Aorta (tissue), 5 donors: Measurements from ENCODE around the gene CEP95. TPM values are rescaled to one million over a fixed set of nuclear protein-coding genes. Genes with fewer than 3 reads are reported as not detected.

Experiments
- ATAC-seq: fragments of 200-7000 bp; cut with Tn5 transposase; one replicate; pipeline ENCODE4 v1.9.1; 2022; ENCODE audit warnings: moderate library complexity; ENCODE audit not compliant: low FRiP score
- DNase-seq, 2 donors: peaks; one replicate each; pipeline ENCODE4 v3.0.0-alpha.2; 2020
- H3K27ac ChIP-seq, 2 donors: one replicate each; pipeline ENCODE4 v1.5.1; 2013; ENCODE audit warnings: low read length in 2 of 2, mild to moderate bottlenecking in 2 of 2, moderate library complexity in 2 of 2, control low read depth in 1 of 2, inconsistent platforms in 1 of 2, low read depth in 1 of 2
- H3K27me3 ChIP-seq, 2 donors: one replicate each; pipeline ENCODE4 v1.6.1; 2013; ENCODE audit warnings: control low read depth in 1 of 2, low read length in 1 of 2, mild to moderate bottlenecking in 1 of 2, moderate library complexity in 1 of 2; ENCODE audit not compliant: insufficient read depth in 2 of 2, control insufficient read depth in 1 of 2
- H3K36me3 ChIP-seq, 2 donors: one replicate each; pipeline ENCODE4 v1.6.1; 2013; ENCODE audit warnings: control low read depth in 1 of 2, low read length in 1 of 2, mild to moderate bottlenecking in 1 of 2; ENCODE audit not compliant: insufficient read depth in 2 of 2, control insufficient read depth in 1 of 2
- H3K4me1 ChIP-seq, 2 donors: one replicate each; pipeline ENCODE4 v1.6.1; 2013; ENCODE audit warnings: low read length in 2 of 2, control low read depth in 1 of 2, mild to moderate bottlenecking in 1 of 2, moderate library complexity in 1 of 2; ENCODE audit not compliant: insufficient read depth in 2 of 2, control insufficient read depth in 1 of 2
- H3K4me3 ChIP-seq, 2 donors: one replicate each; pipeline ENCODE4 v1.5.1; 2013; ENCODE audit warnings: low read length in 2 of 2, control low read depth in 1 of 2, mild to moderate bottlenecking in 1 of 2
- H3K9me3 ChIP-seq: one replicate; pipeline ENCODE4 v1.6.1; 2013; ENCODE audit warnings: mild to moderate bottlenecking, low read length; ENCODE audit not compliant: control insufficient read depth
- WGBS, 2 donors: extraction: QIAGEN DNeasy Blood & Tissue Kit; methylation state at CpG; one replicate each; pipeline ENCODE4 v1.1.7; 2013; 5-methylcytosine and 5-hydroxymethylcytosine counted together
- intact Hi-C, 2 donors: fragments of 100-400 bp; cut with DNase I; formaldehyde crosslinking; loops; one replicate each; pipeline versions ENCODE4 v1.14.2 to v1.15.0; 2022
- polyA plus RNA-seq, 2 donors: library from polyadenylated mRNA; stranded (reverse); fragments of 200-250 nt; gene quantifications; one replicate each; pipeline ENCODE4 v1.2.3, GENCODE V29; 2013
- total RNA-seq, 2 donors: library from RNA; stranded (reverse); fragmentation: NEBNext Ultra II Directional; extraction: Animal tissue kit (Norgen Biotek cat#: 25700); gene quantifications; one replicate each; pipeline ENCODE4 v1.2.1, GENCODE V29; 2021
- donor health status: healthy with polysubstance abuse.
- donor health status: Bipolar disorder and iron deficiency.
- donor health status: DM: no; HTN: no; CAD: no.
- donor health status: DM: no; HTN: no; CAD: no.
- donor health status: DM: yes; HTN: yes; CAD: no.

CEP95 gene
- total and polyA plus RNA-seq, 4 donors, result 22.7 to 96.4 (median 44.7) TPM

GRCh38 chr17:64519601-64520000 is 12.8 kb downstream of the CEP95 start:
- no peaks in the 10 kb centered on the region for H3K4me1 ChIP-seq
- ATAC-seq, result no peak
- H3K27me3 ChIP-seq, result no peaks in the 10 kb centered on the region
- DNase-seq, result no peak
- intact Hi-C loops, result loop anchor here in 1 of 2 donors (10.0 kb wide), 1 partner anchor 135 kb away; no protein-coding TSS in a partner anchor
- peaks cover 4 to 8% of the 10 kb centered on the region in 2 donors for H3K36me3 ChIP-seq
- no peak overlapping the region for H3K4me3 ChIP-seq
- H3K9me3 ChIP-seq, result no peaks in the 10 kb centered on the region
- H3K27ac ChIP-seq, result no peak overlapping the region
- WGBS, 2 donors, result 89% methylated on average over 6 of the region's 6 CpGs

GRCh38 chr17:64520359-64520758 is 13.6 kb downstream of the CEP95 start:
- DNase-seq, result no peak
- H3K4me3 ChIP-seq, result no peak overlapping the region
- no peak overlapping the region for H3K27ac ChIP-seq
- 96 to 97% methylated on average over 6 of the region's 6 CpGs for WGBS, 2 donors
- no peaks in the 10 kb centered on the region for H3K27me3 ChIP-seq
- ATAC-seq, result no peak
- H3K4me1 ChIP-seq, result no peaks in the 10 kb centered on the region
- intact Hi-C loops, result no loop called here
- peaks cover 4 to 7% of the 10 kb centered on the region in 2 donors for H3K36me3 ChIP-seq
- no peaks in the 10 kb centered on the region for H3K9me3 ChIP-seq

GRCh38 chr17:64527914-64528313 is 21.1 kb downstream of the CEP95 start:
- ATAC-seq, result no peak
- Histone ChIP-seq H3K36me3 (peaks cover 11 to 13% of the 10 kb centered on the region in 2 donors), H3K27me3 (no peaks in the 10 kb centered on the region), H3K27ac (no peak overlapping the region), H3K4me3 (no peak overlapping the region), H3K9me3 (no peaks in the 10 kb centered on the region), H3K4me1 (no peaks in the 10 kb centered on the region)
- intact Hi-C loops, result no loop called here
- WGBS, 2 donors, result 83 to 94% methylated on average over 2 of the region's 2 CpGs
- DNase-seq, result no peak

- H3K9me3 ChIP-seq, result no peaks in the 10 kb centered on the region
- intact Hi-C loops, result no loop called here
- H3K27me3 ChIP-seq, result no peaks in the 10 kb centered on the region
- H3K36me3 ChIP-seq, result peaks cover 13% of the 10 kb centered on the region in 2 donors
- no peak overlapping the region for H3K4me3 ChIP-seq
- no peak for DNase-seq
- H3K27ac ChIP-seq, result no peak overlapping the region
- no peak for ATAC-seq
- WGBS, 2 donors, result 54 to 61% methylated on average over 5 of the region's 5 CpGs
- no peaks in the 10 kb centered on the region for H3K4me1 ChIP-seq
These were observed 22.4 kb downstream of the CEP95 start for GRCh38 chr17:64529221-64529620.

GRCh38 chr17:64531955-64532371 is 25.2 kb downstream of the CEP95 start:
- H3K27me3 ChIP-seq, result no peaks in the 10 kb centered on the region
- H3K4me3 ChIP-seq, result no peak overlapping the region
- H3K4me1 ChIP-seq, result no peaks in the 10 kb centered on the region
- peak overlapping the region in 1 of 2 donors; percentile 48 for H3K27ac ChIP-seq
- intact Hi-C loops, result no loop called here
- ATAC-seq (no peak), DNase-seq (no peak)
- peaks cover 13 to 18% of the 10 kb centered on the region in 2 donors for H3K36me3 ChIP-seq
- 31 to 39% methylated on average over 5 of the region's 5 CpGs for WGBS, 2 donors
- no peaks in the 10 kb centered on the region for H3K9me3 ChIP-seq

- H3K4me3 ChIP-seq, result no peak overlapping the region
- no peaks in the 10 kb centered on the region for H3K4me1 ChIP-seq
- intact Hi-C loops, result no loop called here
- peaks cover 13 to 19% of the 10 kb centered on the region in 2 donors for H3K36me3 ChIP-seq
- WGBS, 2 donors, result 76 to 80% methylated on average over 5 of the region's 5 CpGs
- no peaks in the 10 kb centered on the region for H3K27me3 ChIP-seq
- H3K27ac ChIP-seq, result peak overlapping the region in 1 of 2 donors; percentile 48
- DNase-seq (no peak), ATAC-seq (no peak)
- no peaks in the 10 kb centered on the region for H3K9me3 ChIP-seq
These were observed 25.6 kb downstream of the CEP95 start for GRCh38 chr17:64532409-64532808.

- no peak for ATAC-seq
- WGBS, 2 donors, result 77 to 82% methylated on average over 2 of the region's 2 CpGs
- intact Hi-C loops, result no loop called here
These were observed 27.0 kb downstream of the CEP95 start for GRCh38 chr17:64533784-64534183.

GRCh38 chr17:64534187-64534586 is 27.4 kb downstream of the CEP95 start:
- Histone ChIP-seq H3K36me3 (peaks cover 13 to 24% of the 10 kb centered on the region in 2 donors), H3K4me1 (no peaks in the 10 kb centered on the region), H3K9me3 (no peaks in the 10 kb centered on the region), H3K27me3 (no peaks in the 10 kb centered on the region), H3K4me3 (no peak overlapping the region), H3K27ac (peak overlapping the region in 1 of 2 donors; percentile 29)
- ATAC-seq (no peak), DNase-seq (no peak)
- intact Hi-C loops, result no loop called here
- WGBS, 2 donors, result 73 to 75% methylated on average over 3 of the region's 3 CpGs

More at GRCh38 chr17:64533784-64534183, 27.0 kb downstream of the CEP95 start:
- H3K27me3 ChIP-seq, result no peaks in the 10 kb centered on the region
- no peak overlapping the region for H3K27ac ChIP-seq
- no peaks in the 10 kb centered on the region for H3K4me1 ChIP-seq
- no peak overlapping the region for H3K4me3 ChIP-seq
- H3K9me3 ChIP-seq, result no peaks in the 10 kb centered on the region
- peaks cover 13 to 23% of the 10 kb centered on the region in 2 donors for H3K36me3 ChIP-seq
- DNase-seq, result no peak

GRCh38 chr17:64535357-64535756 is 28.6 kb downstream of the CEP95 start:
- no peaks in the 10 kb centered on the region for H3K4me1 ChIP-seq
- H3K36me3 ChIP-seq, result peaks cover 13 to 25% of the 10 kb centered on the region in 2 donors
- no peaks in the 10 kb centered on the region for H3K27me3 ChIP-seq
- no peak overlapping the region for H3K4me3 ChIP-seq
- 72 to 79% methylated on average over 6 of the region's 6 CpGs for WGBS, 2 donors
- H3K27ac ChIP-seq, result no peak overlapping the region
- intact Hi-C loops, result no loop called here
- H3K9me3 ChIP-seq, result no peaks in the 10 kb centered on the region
- DNase-seq, result no peak
- ATAC-seq, result no peak
